HepG2 (cell line): ENCODE results near the gene MYL4. TPM values are rescaled to one million over a fixed set of nuclear protein-coding genes. Genes with fewer than 3 reads are reported as not detected.
A peak's percentile ranks its signal among the peaks of the same experiment; 100 is the strongest.

Source experiments
- BORCS8-MEF2B ChIP-seq: sonication (generic); formaldehyde crosslinking; IDR thresholded peaks from 2 replicates; pipeline ENCODE4 v1.8.0; 2022; ENCODE audit warnings: mild to moderate bottlenecking, missing genetic modification reagents
- CREB3 ChIP-seq: sonication (generic); formaldehyde crosslinking; IDR thresholded peaks from 2 replicates; pipeline ENCODE4 v1.5.0; 2020; ENCODE audit warnings: missing genetic modification reagents
- FOXA3 ChIP-seq: IDR thresholded peaks from 2 replicates; pipeline ENCODE4 v1.6.1; 2016; ENCODE audit warnings: missing genetic modification reagents, missing compliant biosample characterization
- FOXC1 ChIP-seq: sonication (generic); formaldehyde crosslinking; IDR thresholded peaks from 2 replicates; pipeline ENCODE4 v1.8.0; 2022; ENCODE audit warnings: mild to moderate bottlenecking, missing genetic modification reagents, borderline replicate concordance
- JDP2 ChIP-seq: sonication (generic); formaldehyde crosslinking; IDR thresholded peaks from 2 replicates; pipeline ENCODE4 v1.8.1; 2022; ENCODE audit warnings: missing genetic modification reagents, borderline replicate concordance
- JUNB ChIP-seq: sonication (generic); formaldehyde crosslinking; IDR thresholded peaks from 2 replicates; pipeline ENCODE4 v1.8.0; 2022; ENCODE audit warnings: missing genetic modification reagents, mild to moderate bottlenecking, borderline replicate concordance
- KAT8 ChIP-seq: IDR thresholded peaks from 2 replicates; pipeline ENCODE4 v1.6.1; 2016; ENCODE audit warnings: missing genetic modification reagents, missing compliant biosample characterization
- LRRFIP1 ChIP-seq: sonication (generic); formaldehyde crosslinking; conservative IDR thresholded peaks from 2 replicates; pipeline ENCODE4 v1.4.0; 2020; ENCODE audit warnings: missing genetic modification reagents
- REL ChIP-seq: sonication (generic); formaldehyde crosslinking; conservative IDR thresholded peaks from 2 replicates; pipeline ENCODE4 v1.8.0; 2022; ENCODE audit warnings: mild to moderate bottlenecking, missing genetic modification reagents, moderate library complexity
- RNF219 ChIP-seq: sonication (generic); formaldehyde crosslinking; IDR thresholded peaks from 2 replicates; pipeline ENCODE4 v1.5.0; 2020; ENCODE audit warnings: mild to moderate bottlenecking, missing genetic modification reagents
- SRSF1 ChIP-seq: fragments of 200-400 bp; formaldehyde crosslinking; optimal IDR thresholded peaks from 2 replicates; pipeline ENCODE3; 2017; ENCODE audit warnings: mild to moderate bottlenecking, low read depth, low read length, moderate library complexity
- SRSF9 ChIP-seq: fragments of 200-400 bp; formaldehyde crosslinking; IDR thresholded peaks from 2 replicates; pipeline ENCODE4 v1.6.1; 2018; ENCODE audit warnings: borderline replicate concordance, mild to moderate bottlenecking, low read depth, low read length; ENCODE audit not compliant: insufficient read depth, poor library complexity, severe bottlenecking
- ZBTB26 ChIP-seq: IDR thresholded peaks from 2 replicates; pipeline ENCODE4 v1.6.1; 2016; ENCODE audit warnings: missing compliant biosample characterization, missing genetic modification reagents, borderline replicate concordance
- ZNF282 ChIP-seq: fragments of 450-650 bp; IDR thresholded peaks from 2 replicates; pipeline ENCODE4 v1.6.1; 2018; ENCODE audit not compliant: partially characterized antibody
- ZNF326 ChIP-seq: sonication (generic); formaldehyde crosslinking; IDR thresholded peaks from 2 replicates; pipeline ENCODE4 v1.4.0; 2020; ENCODE audit warnings: missing genetic modification reagents, borderline replicate concordance
- ZNF550 ChIP-seq: sonication (generic); formaldehyde crosslinking; IDR thresholded peaks from 2 replicates; pipeline ENCODE4 v1.4.0; 2020; ENCODE audit warnings: mild to moderate bottlenecking, missing genetic modification reagents, borderline replicate concordance
- ZNF660 ChIP-seq: sonication (generic); formaldehyde crosslinking; IDR thresholded peaks from 2 replicates; pipeline ENCODE4 v1.5.1; 2020; ENCODE audit warnings: mild to moderate bottlenecking, low read depth, missing genetic modification reagents, borderline replicate concordance
- ZNF7 ChIP-seq: IDR thresholded peaks from 2 replicates; pipeline ENCODE4 v1.6.1; 2016; ENCODE audit warnings: missing biosample characterization, missing genetic modification reagents
- polyA plus RNA-seq, 8 experiments: library from polyadenylated mRNA; depleted of rRNA in 3 of 8; stranded (reverse) in 7 of 8; unstranded in 1 of 8; fragments of >200 nt; fragmentation: Illumina TruSeq in 4 of 8; extraction: Trizol in 4 of 8; gene quantifications; 2 replicates each; pipeline versions ENCODE4 v1.2.1 to v1.2.3, GENCODE V29; 2011 to 2016; ENCODE audit warnings: low read depth in 4 of 8, missing spikeins in 1 of 8, mixed read lengths in 1 of 8; ENCODE audit not compliant: insufficient read depth in 1 of 8
- total RNA-seq, 5 experiments: library from RNA; depleted of rRNA; stranded (reverse); fragments of >200 nt; fragmentation: Illumina TruSeq; extraction: Trizol; gene quantifications; 2 replicates each; pipeline ENCODE4 v1.2.3, GENCODE V29; 2016; ENCODE audit warnings: low read depth in 1 of 5

Gene MYL4
- total and polyA plus RNA-seq, 2 of the 13 experiments (the other 11 are each of a cell fraction or from before 2014, with no cell fraction given): not detected

- TF ChIP-seq JUNB (CRISPR knock-in tag) (no peak; the same call in 1 of the 2 replicates), KAT8 (CRISPR knock-in tag) (peak; percentile 73; the same call in 1 of the 2 replicates), SRSF9 (no peak), ZBTB26 (CRISPR knock-in tag) (peak; percentile 82), CREB3 (peak; percentile 87; the same call in 1 of the 2 replicates), ZNF326 (CRISPR knock-in tag) (no peak), LRRFIP1 (CRISPR knock-in tag) (peak; percentile 84), FOXA3 (CRISPR knock-in tag) (peak; percentile 61), ZNF7 (CRISPR knock-in tag) (0 out of 2 replicates have a peak, but pooled peaks have one; percentile 46), FOXC1 (CRISPR knock-in tag) (peak; percentile 97), SRSF1 (no peak), ZNF282 (no peak), ZNF660 (CRISPR knock-in tag) (peak; percentile 93; the same call in 1 of the 2 replicates), JDP2 (CRISPR knock-in tag) (no peak), REL (peak; percentile 70; the same call in 1 of the 2 replicates), RNF219 (CRISPR knock-in tag) (no peak; the same call in 1 of the 2 replicates), BORCS8-MEF2B (peak; percentile 95), ZNF550 (CRISPR knock-in tag) (no peak)
These were observed 20.0 kb upstream of the MYL4 start, which contains the start of gene CDC27 (continued) for GRCh38 chr17:47188876-47189731.
